ENCODE data around the gene DAZ3.
"Not testable (repeated sequence)": the region's sequence is repeated elsewhere in the genome, so short reads cannot be mapped to it uniquely, and the experiment has no call there.

DAZ3 gene, protein sequence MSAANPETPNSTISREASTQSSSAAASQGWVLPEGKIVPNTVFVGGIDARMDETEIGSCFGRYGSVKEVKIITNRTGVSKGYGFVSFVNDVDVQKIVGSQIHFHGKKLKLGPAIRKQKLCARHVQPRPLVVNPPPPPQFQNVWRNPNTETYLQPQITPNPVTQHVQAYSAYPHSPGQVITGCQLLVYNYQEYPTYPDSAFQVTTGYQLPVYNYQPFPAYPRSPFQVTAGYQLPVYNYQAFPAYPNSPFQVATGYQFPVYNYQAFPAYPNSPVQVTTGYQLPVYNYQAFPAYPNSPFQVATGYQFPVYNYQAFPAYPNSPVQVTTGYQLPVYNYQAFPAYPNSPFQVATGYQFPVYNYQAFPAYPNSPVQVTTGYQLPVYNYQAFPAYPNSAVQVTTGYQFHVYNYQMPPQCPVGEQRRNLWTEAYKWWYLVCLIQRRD

GRCh38 chrY:24813293-24813692, at the start of gene DAZ3:
Gene DAZ3, minus strand, starts transcription at chrY:24813393. Its CDS starts 208 bp downstream, at chrY:24813185.
- DNase-seq (ENCODE audit: low read depth), result not testable (repeated sequence)

DNA sequence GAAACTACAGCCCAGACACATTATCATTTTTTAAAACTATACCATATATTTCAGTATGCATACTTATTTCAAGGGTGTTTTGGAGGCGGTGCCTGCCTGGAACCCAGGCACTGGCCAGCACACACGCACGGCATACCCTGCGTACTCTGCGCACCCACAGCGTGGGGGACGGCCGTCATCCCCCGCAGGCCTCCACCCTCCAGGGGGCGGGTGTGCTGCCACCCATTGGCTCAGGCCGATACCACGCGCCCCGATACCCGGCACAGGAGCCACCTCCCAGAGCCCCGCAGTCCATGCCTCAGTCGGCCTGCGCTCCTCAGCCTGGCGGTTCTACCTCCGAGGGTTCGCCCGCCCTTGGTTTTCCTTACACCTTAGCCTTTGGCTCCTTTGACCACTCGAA, 20.4 kb upstream of the DAZ3 start, which contains the start of gene DAZ4:
TSS of gene DAZ4 (plus strand) at position 301 of the 400 bp plus-strand sequence. CDS start 208 bp downstream, outside the sequence.
- DNase-seq (ENCODE audit: low read depth), result not testable (repeated sequence)

DNA sequence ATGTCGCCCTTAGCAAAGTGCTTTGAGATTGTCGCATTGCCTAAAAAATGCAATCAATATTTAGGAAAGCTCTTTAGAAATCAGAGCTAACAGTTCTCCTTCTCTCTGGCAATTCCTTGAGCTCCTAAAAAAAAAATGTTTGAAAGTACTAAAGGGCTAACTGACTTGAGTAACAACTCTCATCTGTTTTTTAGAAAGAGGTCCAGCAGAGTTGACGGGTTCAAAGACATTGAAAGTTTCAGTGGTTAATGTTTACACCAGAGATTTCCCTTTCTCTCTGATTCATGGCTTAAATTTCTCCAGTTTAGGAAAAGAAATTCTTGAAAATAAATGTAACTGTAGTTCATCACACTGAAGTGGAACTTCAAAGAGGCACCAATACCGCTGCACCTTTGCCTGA, 11.9 kb upstream of the DAZ3 start:
- not testable (repeated sequence) for DNase-seq (ENCODE audit: low read depth)

DNA sequence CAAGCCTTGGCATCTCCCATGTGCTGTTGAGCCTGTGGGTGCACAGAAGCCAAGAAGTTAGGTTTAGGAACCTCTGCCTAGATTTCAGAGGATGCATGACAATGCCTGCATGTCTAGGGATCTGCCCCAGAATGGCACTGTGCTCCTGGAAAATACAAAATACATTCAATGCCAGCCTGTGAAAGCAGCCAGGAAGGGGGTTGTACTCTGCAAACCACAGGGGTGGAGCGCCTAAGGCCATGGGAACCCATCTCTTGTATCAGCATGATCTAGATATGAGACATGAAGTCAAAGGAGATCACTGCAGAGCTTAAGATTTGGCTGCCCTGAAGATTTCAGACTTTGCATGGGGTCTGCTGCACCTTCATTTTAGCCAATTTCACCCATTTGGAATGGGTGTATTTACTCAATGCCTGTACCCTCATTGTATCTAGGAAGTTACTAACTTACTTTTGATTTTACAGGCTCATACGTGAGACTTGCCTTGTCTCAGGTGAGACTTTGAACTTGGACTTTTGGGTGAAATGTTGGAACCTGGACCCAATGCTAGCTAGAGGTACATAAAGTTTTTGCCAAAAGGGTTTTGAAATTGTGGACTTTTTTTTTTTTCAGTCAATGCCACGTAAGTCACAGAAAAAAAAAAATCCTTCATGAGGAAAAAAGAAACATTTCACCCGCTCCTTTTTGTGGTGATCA, 11.1 kb upstream of the DAZ3 start:
- not testable (repeated sequence) for DNase-seq (ENCODE audit: low read depth)

DNA sequence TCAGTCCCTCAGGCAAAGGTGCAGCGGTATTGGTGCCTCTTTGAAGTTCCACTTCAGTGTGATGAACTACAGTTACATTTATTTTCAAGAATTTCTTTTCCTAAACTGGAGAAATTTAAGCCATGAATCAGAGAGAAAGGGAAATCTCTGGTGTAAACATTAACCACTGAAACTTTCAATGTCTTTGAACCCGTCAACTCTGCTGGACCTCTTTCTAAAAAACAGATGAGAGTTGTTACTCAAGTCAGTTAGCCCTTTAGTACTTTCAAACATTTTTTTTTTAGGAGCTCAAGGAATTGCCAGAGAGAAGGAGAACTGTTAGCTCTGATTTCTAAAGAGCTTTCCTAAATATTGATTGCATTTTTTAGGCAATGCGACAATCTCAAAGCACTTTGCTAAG, 8.6 kb upstream of the DAZ3 start:
- not testable (repeated sequence) for DNase-seq (ENCODE audit: low read depth)
